GM19324 (cell line): ENCODE data around the gene CEND1.

Experiments
- ATAC-seq: cut with Tn5 transposase; IDR thresholded peaks from one replicate; pipeline ENCODE4 v1.9.1; 2021; ENCODE audit warnings: mild to moderate bottlenecking, moderate library complexity; ENCODE audit not compliant: unreplicated experiment, low FRiP score

The CEND1 gene

GRCh38 chr11:796565-797295 is 6.8 kb upstream of the CEND1 start:
- ATAC-seq: no peak

DNA sequence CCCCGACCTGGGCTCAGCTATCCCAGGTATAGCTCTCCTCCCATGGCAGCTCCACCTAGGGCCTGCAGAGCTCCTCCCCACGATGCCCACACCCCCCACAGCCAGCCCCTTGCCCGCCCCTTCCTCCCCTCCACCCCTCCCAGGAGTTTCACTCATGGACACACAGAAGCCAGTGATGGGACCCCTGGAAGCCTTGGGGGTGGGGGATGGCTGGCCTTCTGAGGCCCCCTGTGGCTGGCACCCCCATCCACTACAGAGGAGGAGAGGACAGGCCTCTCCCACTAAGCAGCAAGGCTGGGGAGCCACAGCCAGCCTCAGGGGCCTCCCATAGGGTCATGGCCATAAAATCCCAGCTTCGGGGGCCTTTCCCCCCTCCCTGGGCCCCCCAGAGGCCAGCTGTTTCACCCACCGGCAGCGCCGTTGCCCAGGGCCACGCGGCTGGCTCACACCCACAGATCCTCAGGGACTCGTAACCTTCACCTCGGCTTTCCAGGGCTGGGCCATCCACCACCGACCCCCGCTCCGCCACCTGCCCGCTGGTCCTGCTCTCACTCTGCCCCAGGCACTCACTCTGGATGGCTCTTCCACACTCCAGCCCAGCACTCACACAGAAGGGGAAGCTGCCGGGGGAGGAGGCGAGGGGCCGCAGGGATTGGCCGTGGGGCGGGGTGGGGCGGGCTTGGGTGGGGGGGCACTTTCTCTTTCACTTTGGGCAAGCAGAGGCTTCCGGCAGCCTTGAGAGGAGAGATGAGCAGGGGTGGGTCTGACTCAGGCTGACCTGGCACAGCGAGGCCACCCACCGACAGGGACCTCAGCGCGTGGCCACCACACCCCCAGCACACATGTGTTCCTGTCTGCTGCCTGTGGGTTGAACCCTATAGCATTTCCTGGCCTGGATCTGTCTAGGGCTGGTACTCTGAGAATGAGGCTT is 6.0 kb upstream of the CEND1 start:
- ATAC-seq: no peak

GRCh38 chr11:794766-795633 is 5.1 kb upstream of the CEND1 start:
- ATAC-seq: no peak

GRCh38 chr11:794013-794765 is 4.3 kb upstream of the CEND1 start:
- no peak for ATAC-seq

DNA sequence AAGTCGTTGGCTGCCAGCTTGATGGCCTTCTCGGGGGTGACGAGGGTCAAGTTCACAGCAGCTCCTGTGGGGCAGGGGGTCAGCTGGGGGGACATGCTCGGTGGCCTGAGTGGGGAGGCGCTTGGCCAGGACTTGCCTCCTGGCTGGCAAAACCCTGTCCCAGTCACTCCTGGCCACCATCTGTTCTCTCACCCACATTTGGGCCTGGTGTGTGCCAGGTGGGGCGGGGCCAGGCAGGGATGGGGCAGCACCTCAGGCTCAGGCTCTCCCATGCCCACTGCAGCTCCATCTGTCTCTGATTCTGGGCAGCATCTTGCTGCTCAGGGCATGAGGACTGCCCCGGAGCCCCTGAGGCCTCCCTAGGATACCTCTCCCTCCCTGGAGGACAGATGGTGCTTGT is 3.7 kb upstream of the CEND1 start:
- ATAC-seq: no peak

- no peak for ATAC-seq
Measured at GRCh38 chr11:792873-793272, 3.0 kb upstream of the CEND1 start.

DNA sequence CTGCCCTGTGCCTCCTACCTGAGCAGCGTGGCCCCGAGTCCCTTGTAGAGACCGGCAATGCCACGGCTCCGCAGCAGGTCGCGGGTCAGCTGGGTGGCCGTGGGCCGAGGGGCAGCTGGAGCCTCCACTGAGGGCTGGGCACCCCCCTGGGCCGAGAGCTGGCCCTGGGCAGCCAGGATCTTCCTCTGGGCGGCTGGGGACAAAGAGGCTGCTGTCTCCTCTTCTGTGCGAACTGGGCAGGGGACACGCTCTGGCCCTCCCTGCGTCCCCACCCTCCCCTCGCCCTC is 2.6 kb upstream of the CEND1 start:
- no peak for ATAC-seq

- ATAC-seq: no peak
Measured at GRCh38 chr11:791658-792534, 2.0 kb upstream of the CEND1 start.

DNA sequence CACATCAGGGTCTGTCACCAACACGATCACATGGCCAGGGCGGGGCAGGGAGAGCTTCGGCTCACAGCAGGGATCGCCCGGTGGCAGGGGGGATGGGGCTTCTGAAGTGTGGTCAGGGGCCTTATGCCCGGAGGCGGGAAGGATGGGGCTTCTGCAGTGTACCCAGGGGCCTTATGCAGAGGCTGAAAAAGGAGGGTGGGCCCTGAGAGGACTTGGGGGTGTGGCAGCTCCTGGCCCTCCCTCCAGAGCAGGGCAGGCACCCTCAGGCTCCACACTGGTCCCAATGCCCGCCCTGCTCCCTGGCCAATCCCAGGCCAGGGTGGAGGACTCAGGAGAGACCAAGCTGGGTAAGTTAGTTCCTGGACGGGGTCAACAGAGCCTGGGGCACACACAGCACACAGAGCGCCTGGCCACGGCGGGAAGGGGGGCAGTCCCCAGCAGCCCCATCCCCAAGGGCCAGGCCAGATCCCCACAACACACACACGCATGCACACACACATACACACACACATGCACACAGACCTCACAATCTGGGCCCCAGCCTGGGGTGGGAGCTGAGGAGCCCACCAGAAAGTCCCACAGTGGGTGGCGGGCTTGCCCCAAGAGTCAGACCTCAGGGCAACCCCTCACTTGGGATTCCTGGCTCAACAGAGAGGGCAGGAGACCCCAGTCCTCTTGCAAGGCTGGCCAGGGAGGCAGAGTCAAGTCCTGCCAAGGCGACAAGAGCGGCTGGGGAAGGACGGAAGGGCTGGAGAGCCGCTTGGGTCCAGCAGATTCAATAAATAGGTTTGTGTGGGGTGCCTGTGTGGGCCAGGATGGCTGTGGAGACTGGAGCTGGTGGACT is 1.1 kb upstream of the CEND1 start:
- ATAC-seq: no peak

DNA sequence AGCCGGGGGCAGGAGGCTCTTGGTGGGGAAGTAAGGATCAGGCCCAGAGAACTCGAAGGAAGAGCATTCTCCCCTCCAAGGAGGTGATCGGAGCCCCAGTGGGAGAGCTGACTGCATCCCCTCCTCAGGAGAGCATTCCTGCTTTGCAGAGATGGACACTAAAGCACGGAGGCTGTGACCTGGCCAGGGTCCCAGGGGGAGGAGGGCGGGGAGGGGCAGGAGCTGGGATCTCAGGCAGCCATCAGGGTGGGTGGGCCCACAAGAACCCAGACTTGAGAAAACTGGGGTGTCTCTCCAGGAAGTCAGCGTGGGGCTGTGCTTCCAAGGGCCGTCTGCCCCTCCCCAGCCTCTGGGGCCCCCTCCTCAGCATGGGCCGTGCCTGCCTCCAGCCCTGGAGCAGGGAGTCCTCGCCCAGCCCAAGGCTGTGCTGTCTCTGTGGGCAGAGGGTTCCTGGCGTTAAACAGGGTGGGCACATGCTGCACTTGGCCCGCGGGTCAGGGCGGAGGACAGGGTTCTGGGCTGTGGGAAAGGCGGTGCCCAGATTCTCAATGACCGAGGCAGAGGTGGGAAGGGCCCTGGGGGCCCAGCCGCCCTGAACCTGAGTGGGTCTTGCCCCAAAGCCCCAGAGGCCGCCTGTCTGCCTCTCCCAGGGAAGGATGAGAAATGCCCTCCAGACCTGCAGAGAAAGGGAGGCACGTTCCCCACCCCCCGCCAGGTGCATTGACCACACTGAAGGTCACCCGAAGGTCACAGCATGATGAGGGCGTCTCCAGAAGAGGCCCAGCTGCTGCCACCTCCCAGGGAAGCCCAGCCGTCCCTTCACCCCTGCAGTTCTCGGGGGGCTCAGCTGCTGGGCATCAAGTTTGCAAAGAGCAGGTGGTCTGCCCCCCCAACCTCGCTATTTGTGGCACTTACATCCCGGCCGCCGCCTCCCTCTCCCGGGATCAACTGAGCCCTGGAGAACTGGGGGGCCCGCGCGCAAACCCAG is 643 bp downstream of the CEND1 start:
- ATAC-seq: no peak

DNA sequence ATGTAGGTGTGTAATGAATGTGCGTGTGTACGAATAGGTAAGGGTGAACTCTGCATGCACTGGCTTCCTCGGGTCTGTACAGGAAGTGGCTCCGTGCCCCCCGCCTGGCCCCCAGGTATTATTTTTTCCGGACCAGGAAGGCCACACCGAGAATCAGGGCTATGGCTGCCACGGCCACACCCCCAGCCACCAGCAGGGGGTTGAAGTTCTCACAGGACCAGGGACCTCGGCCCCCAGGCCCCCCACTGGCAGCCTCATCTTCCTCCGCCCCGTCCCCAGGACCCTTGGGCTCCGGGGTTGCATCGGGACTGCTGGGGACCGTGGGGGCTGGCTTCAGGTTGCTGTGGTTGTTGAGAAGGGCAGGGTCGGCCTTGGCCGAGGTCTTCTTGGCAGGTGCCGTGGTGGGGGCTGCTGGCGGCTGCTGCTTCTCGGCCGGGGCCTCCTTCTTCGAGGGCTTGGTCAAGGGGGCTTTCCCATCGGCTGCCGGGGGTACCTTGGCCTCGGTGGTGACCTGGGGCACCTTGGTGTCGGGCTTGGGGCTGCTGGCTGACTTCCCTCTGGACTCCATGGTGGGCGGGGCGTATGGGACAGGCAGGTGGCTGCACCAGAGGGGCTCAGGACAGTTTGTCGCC is 1.8 kb downstream of the CEND1 start:
- ATAC-seq: no peak

DNA sequence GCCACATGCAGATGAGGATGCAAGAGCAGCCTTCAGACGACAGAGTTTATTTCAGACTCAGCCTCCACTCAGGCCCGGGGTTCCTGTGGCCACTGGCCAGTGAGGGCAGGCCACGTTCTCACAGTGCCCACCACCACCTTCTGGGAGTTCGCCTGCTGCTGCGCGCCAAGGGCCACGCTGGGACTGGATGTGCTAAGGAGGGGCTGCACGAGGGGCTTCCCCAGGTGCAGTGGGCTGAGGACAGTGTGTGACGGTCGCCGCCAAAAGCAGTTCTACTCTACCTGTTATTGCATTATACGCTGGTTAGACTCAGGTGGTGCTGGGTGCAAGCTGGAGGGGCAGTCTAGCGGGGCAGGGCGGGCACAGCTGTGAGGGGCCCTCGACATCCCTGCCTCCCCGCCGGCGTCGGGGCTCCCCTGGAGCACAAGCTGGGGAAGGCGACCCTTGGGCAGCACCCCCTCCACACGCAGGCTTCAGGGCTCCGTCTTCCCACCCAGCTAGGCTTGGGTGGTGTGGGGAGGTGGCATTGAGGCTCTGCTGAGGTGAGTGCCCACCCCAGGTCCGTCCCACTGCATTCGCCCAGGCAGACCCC is 2.7 kb downstream of the CEND1 start:
- no peak for ATAC-seq

DNA sequence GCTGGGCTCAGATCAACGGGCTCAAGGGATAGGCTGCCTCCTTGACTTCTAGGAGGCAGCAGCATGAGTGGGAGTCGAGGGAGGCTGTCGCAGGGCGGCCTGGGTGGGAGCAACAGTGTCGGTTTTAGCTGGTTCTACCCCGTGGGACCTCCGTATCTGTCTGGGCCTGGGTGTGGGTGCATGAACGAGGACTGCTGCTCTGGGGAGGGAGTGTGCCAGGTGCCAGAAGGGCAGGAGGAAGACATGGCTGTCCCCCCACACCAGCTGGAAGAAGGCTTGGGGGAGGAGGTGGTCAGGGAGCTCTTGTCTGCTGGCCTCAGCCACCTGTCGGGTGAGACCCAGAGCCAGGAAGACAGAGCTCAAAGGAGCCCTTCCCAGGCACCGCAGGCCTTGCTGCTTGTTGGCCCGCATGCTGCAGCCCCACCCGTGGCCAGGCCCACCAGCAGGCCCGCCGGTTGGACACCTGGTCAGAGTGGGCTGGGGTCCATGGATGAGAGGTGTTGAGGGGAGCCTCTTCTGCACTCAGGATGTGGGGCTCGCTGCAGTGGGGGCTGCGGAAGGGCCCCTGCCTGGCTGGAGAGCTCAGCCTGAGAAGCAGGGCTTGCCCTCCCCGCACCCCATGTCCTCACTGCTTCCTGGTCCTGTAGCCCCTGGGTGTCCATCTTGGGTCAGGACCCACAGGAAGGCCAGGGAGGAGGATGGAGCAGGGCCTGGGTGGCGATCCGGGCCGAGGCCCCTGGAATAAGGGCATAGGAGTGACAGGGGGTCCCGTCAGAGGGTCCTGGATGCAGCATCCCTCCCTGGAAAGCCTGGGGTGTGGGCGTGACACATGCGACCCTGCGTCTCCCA is 3.4 kb downstream of the CEND1 start:
- no peak for ATAC-seq

DNA sequence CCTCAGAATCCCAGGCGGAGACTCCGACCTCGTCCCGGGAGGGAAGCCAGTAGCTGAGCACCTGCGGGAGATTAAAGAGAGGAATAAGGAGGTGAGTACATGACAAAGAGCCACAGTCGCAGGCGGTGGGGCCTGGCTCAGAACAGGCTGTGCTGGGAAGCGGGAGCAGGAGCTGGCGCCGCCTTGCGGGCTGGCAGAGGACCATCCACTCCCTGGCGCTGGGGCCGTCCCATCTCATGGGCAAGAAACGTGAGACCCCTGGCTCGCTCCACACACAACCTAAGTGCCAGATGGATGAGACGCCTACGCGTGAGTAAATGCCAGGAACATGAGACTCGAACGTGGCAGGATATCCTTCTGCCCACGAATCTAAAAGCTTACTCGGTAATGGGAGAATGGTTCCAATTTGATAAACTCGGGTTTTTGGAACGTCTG is 6.3 kb downstream of the CEND1 start:
- ATAC-seq: no peak
